ENCODE data around the gene PDCD5. TPM values are rescaled to one million over a fixed set of nuclear protein-coding genes. Genes with fewer than 3 reads are reported as not detected.
"Not testable (repeated sequence)": the region's sequence is repeated elsewhere in the genome, so short reads cannot be mapped to it uniquely, and the experiment has no call there.

Gene PDCD5
- 101 TPM for polyA plus RNA-seq

- Mint-ChIP-seq H3K9me3 (no peaks in the 10 kb centered on the region), H3K27me3 (no peaks in the 10 kb centered on the region), H3K36me3 (peaks cover 8% of the 10 kb centered on the region), H3K27ac (peak within 1 kb of the TSS in 2 of 3 donors; percentile 50 to 90), H3K4me3 (peak within 1 kb of the TSS; percentile 92 to 96 (median 94)), H3K4me1 (peaks cover 13 to 17% (median 16%) of the 10 kb centered on the region in 3 donors)
Observed at GRCh38 chr19:32580901-32581704, at the start of gene PDCD5. TSS of gene PDCD5 (plus strand) at chr19:32581190. CDS start at chr19:32581262, 72 bp downstream.

GRCh38 chr19:32532233-32532632 is 48.8 kb upstream of the PDCD5 start:
- Mint-ChIP-seq H3K27ac (no peak overlapping the region), H3K36me3 (peaks cover 2% of the 10 kb centered on the region)

GRCh38 chr19:32537580-32537979 is 43.4 kb upstream of the PDCD5 start:
- H3K4me1 Mint-ChIP-seq: no peaks in the 10 kb centered on the region
- peaks cover 5% of the 10 kb centered on the region for H3K27me3 Mint-ChIP-seq
- no peak overlapping the region for H3K27ac Mint-ChIP-seq
- peaks cover 4 to 16% (median 10%) of the 10 kb centered on the region in 3 donors for H3K9me3 Mint-ChIP-seq
- H3K4me3 Mint-ChIP-seq: no peak overlapping the region
- H3K36me3 Mint-ChIP-seq: peaks cover 2% of the 10 kb centered on the region

More at GRCh38 chr19:32532233-32532632, 48.8 kb upstream of the PDCD5 start:
- H3K9me3 Mint-ChIP-seq: peaks cover 9 to 16% (median 13%) of the 10 kb centered on the region in 3 donors
- no peaks in the 10 kb centered on the region for H3K4me1 Mint-ChIP-seq
- no peak overlapping the region for H3K4me3 Mint-ChIP-seq
- H3K27me3 Mint-ChIP-seq: peaks cover 6% of the 10 kb centered on the region

- Mint-ChIP-seq H3K36me3 (peaks cover 2% of the 10 kb centered on the region), H3K4me1 (no peaks in the 10 kb centered on the region), H3K4me3 (no peak overlapping the region), H3K9me3 (peaks cover 1 to 14% (median 6%) of the 10 kb centered on the region in 3 donors), H3K27me3 (peaks cover 5% of the 10 kb centered on the region), H3K27ac (no peak overlapping the region)
Observed at GRCh38 chr19:32539240-32539916, 41.6 kb upstream of the PDCD5 start.

- Mint-ChIP-seq H3K36me3 (peaks cover 2% of the 10 kb centered on the region), H3K27me3 (peaks cover 1% of the 10 kb centered on the region), H3K4me1 (no peaks in the 10 kb centered on the region), H3K9me3 (peaks cover 1 to 10% (median 3%) of the 10 kb centered on the region in 3 donors), H3K27ac (no peak overlapping the region), H3K4me3 (no peak overlapping the region)
Observed at GRCh38 chr19:32540621-32541020, 40.4 kb upstream of the PDCD5 start.

GRCh38 chr19:32541376-32541775 is 39.6 kb upstream of the PDCD5 start:
- not testable (repeated sequence) for H3K9me3 Mint-ChIP-seq

GRCh38 chr19:32542477-32543108 is 38.4 kb upstream of the PDCD5 start:
- H3K9me3 Mint-ChIP-seq: peaks cover 0 to 10% (median 3%) of the 10 kb centered on the region in 3 donors
- peaks cover 2% of the 10 kb centered on the region for H3K36me3 Mint-ChIP-seq
- no peak overlapping the region for H3K4me3 Mint-ChIP-seq
- no peaks in the 10 kb centered on the region for H3K4me1 Mint-ChIP-seq
- H3K27me3 Mint-ChIP-seq: peaks cover 1% of the 10 kb centered on the region
- H3K27ac Mint-ChIP-seq: no peak overlapping the region

More at GRCh38 chr19:32541376-32541775, 39.6 kb upstream of the PDCD5 start:
- not testable (repeated sequence) for H3K27ac Mint-ChIP-seq, H3K27me3 Mint-ChIP-seq, H3K4me3 Mint-ChIP-seq, H3K36me3 Mint-ChIP-seq, H3K4me1 Mint-ChIP-seq

- no peaks in the 10 kb centered on the region for H3K4me1 Mint-ChIP-seq
- H3K36me3 Mint-ChIP-seq: peaks cover 2% of the 10 kb centered on the region
- peaks cover 0 to 5% (median under 1%) of the 10 kb centered on the region in 3 donors for H3K9me3 Mint-ChIP-seq
- peaks cover 1% of the 10 kb centered on the region for H3K27me3 Mint-ChIP-seq
- H3K27ac Mint-ChIP-seq: no peak overlapping the region
- H3K4me3 Mint-ChIP-seq: no peak overlapping the region
Observed at GRCh38 chr19:32543115-32543900, 37.7 kb upstream of the PDCD5 start.

- no peaks in the 10 kb centered on the region for H3K9me3 Mint-ChIP-seq
Observed at GRCh38 chr19:32544917-32545316, 36.1 kb upstream of the PDCD5 start.

GRCh38 chr19:32550666-32551065 is 30.3 kb upstream of the PDCD5 start:
- Mint-ChIP-seq H3K4me3 (no peak overlapping the region), H3K36me3 (no peaks in the 10 kb centered on the region), H3K9me3 (no peaks in the 10 kb centered on the region), H3K27ac (no peak overlapping the region), H3K27me3 (no peaks in the 10 kb centered on the region), H3K4me1 (no peaks in the 10 kb centered on the region)

More at GRCh38 chr19:32544917-32545316, 36.1 kb upstream of the PDCD5 start:
- peaks cover 2% of the 10 kb centered on the region for H3K36me3 Mint-ChIP-seq
- no peak overlapping the region for H3K4me3 Mint-ChIP-seq
- H3K4me1 Mint-ChIP-seq: no peaks in the 10 kb centered on the region
- no peak overlapping the region for H3K27ac Mint-ChIP-seq
- H3K27me3 Mint-ChIP-seq: no peaks in the 10 kb centered on the region

GRCh38 chr19:32555786-32556185 is 25.2 kb upstream of the PDCD5 start:
- no peak overlapping the region for H3K4me3 Mint-ChIP-seq
- no peaks in the 10 kb centered on the region for H3K9me3 Mint-ChIP-seq
- peaks cover 1% of the 10 kb centered on the region for H3K36me3 Mint-ChIP-seq
- no peaks in the 10 kb centered on the region for H3K27me3 Mint-ChIP-seq
- H3K4me1 Mint-ChIP-seq: peaks cover 0 to 7% (median 0%) of the 10 kb centered on the region in 3 donors
- no peak overlapping the region for H3K27ac Mint-ChIP-seq

GRCh38 chr19:32558607-32559228 is 22.3 kb upstream of the PDCD5 start:
- Mint-ChIP-seq H3K36me3 (peaks cover 1% of the 10 kb centered on the region), H3K27ac (peak overlapping the region in 1 of 3 donors; percentile 47), H3K27me3 (no peaks in the 10 kb centered on the region), H3K4me3 (peak overlapping the region in 1 of 4 donors; percentile 73), H3K4me1 (peaks cover 0 to 7% (median 0%) of the 10 kb centered on the region in 3 donors), H3K9me3 (no peaks in the 10 kb centered on the region)

GRCh38 chr19:32563761-32564160 is 17.2 kb upstream of the PDCD5 start:
- Mint-ChIP-seq H3K36me3 (peaks cover 1% of the 10 kb centered on the region), H3K27ac (no peak overlapping the region), H3K4me3 (no peak overlapping the region), H3K4me1 (peaks cover 0 to 7% (median 0%) of the 10 kb centered on the region in 3 donors), H3K27me3 (peaks cover 3% of the 10 kb centered on the region), H3K9me3 (no peaks in the 10 kb centered on the region)

- H3K4me3 Mint-ChIP-seq: no peak overlapping the region
- no peaks in the 10 kb centered on the region for H3K36me3 Mint-ChIP-seq
Observed at GRCh38 chr19:32566246-32566830, 14.7 kb upstream of the PDCD5 start.

More at GRCh38 chr19:32566246-32566830, 14.7 kb upstream of the PDCD5 start:
- Mint-ChIP-seq H3K27me3 (peaks cover 10% of the 10 kb centered on the region), H3K27ac (no peak overlapping the region), H3K9me3 (no peaks in the 10 kb centered on the region), H3K4me1 (no peaks in the 10 kb centered on the region)
